DMS114 treated with DMSO at 0.1 percent for 48 hours (cell line): ENCODE measurements around the gene PDE4B.
A peak's percentile ranks its signal among the peaks of the same experiment; 100 is the strongest.

Experiments used
- DNase-seq: peaks from one replicate; lab custom pipeline; 2025; ENCODE audit not compliant: unreplicated experiment; lab: John Stamatoyannopoulos, UW

Gene PDE4B

DNA sequence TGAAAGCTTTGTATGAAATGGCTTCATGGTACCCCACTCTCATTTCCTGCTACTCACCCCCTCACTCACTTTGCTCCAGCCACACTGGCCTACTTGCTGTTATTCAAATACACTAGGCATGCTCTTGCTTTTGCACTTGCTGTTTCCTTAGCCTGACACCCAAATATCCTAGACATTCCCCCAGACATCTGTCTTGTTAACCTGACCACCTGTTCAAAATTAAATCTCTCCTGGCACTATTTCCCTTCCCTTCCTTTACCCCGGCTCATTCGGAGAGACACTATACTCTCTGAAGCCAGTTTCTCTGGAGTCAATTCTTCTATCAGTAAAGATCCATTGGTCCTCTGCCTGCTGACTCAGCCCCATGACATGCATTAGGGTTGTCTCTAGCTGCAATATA lies 435.3 kb downstream of the PDE4B start:
- no peak for DNase-seq

DNA sequence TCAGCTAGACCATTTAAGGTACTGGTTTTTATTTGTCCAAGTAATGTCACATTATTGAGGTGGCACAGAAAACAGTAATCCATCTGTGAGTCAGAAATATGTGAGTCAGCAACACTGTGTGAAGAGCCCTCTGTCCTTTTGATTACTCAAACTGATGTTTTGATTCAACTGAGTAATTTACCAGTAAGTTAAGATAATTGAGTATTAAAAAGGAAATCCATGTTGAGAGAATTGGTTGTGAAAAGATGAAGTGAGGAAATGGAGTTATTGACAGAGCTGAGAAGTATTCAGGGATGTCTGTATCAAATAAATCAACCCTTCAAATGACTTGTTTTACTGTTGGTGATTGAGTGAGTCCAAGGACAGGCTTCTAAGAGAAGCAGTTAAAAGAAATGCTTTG lies 438.5 kb downstream of the PDE4B start:
- DNase-seq, result no peak

DNA sequence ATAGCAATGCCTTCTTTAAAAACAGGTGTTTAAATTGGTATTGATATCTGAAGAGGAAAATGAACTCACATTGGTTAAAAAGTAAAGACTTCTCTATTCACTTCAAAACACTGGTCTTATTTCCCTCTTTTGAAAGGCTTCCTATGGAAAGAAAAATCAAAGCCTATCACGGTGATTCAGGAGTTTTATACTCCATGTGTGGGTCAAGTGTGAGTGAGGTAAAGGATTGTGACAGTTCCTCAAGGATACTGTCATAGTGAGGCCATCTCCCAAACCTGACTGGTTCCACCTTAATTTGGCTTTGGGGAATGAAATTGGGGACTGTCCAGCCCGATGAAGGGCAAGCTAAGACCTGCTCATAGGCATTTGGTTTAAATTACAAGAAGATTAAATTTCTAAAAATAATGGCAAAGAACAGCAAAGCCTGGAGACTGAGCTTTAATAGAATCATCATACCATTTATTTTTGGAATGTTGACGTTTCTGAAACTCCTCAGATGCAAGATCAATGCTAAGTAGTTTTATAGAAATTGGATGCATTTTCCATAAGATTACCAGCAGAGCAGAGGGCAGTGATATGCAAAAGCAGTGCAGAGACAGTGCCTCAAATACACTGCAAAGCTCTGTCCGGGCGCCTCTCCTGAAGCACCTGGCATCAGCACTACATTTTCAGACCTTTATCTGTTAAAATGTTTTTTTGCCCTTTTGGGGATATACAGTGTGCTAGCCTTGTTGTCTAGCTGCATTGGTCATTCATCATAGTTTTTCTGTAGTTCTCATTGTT lies 439.2 kb downstream of the PDE4B start:
- DNase-seq, result no peak

DNA sequence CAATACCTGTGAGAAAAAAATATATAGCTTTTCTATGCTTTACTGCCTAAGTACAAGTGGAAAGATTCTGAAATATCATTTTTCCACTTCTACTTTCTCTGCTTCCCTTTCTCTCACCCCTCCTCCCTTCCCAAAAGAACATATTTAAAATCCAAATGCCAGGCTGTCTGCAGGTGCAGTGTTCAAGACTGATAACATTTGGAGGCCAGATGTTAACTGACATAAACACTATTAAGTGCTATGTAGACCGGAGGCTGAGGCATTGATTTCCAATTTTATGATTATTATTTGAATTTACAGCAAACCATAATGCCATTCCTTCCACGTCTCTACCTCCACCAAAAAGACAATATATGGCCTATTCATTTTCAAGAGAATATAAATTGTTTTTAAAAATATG lies 444.3 kb downstream of the PDE4B start:
- DNase-seq, result no peak

DNA sequence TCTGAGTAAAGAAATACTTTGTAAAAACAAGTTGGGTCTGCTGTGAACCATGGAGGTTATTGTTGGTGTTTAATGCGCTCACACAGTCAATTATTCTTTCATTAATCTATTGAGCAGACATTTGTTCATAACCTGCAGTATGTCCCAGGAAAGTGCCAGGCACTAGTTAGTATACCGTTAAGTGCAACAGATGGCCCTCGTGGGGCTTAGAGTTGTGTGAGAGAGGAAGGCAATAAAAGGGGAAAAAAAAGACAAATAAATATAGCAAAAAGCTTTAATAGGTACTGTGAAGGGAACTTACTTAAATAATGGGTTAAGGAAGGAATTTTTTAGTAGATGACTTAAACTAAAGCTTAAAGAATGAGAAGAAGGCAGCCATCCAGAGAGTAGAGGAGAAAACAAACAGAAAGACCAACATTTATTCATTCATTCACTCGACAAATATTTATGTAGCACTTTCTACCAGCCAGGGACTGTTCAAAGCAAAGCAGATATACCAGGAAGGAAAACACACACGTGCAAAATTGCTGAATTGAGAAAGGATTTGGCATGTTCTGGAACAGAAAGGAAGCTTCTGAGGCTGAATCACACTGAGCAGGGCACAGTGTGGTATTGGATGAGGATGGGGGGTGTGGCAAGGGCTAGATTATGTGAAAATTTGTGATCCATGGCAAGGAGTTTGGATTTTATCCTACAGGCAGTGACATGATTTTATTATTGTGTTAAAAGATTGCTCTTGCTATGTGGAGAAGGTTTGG lies 445.2 kb downstream of the PDE4B start:
- DNase-seq, result no peak

DNA sequence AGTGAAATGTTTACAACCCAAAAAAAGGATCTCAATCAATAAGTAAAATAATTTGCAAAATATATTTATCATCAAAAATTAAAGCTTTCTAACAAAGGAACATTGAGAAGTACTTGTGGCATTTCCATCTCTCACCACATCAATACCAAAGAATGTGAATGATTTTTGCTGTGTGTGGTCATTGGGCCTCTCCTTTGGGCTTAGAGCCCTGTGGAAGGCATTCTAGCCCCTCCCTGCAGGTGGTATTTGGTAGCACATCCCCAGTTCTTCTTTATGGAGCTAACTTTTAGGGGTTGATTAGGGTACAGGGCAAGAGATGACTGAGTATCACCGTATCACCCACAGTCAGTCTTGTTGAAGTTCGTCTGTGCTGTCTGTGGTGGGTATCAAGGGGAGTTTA lies 447.1 kb downstream of the PDE4B start:
- no peak for DNase-seq

DNA sequence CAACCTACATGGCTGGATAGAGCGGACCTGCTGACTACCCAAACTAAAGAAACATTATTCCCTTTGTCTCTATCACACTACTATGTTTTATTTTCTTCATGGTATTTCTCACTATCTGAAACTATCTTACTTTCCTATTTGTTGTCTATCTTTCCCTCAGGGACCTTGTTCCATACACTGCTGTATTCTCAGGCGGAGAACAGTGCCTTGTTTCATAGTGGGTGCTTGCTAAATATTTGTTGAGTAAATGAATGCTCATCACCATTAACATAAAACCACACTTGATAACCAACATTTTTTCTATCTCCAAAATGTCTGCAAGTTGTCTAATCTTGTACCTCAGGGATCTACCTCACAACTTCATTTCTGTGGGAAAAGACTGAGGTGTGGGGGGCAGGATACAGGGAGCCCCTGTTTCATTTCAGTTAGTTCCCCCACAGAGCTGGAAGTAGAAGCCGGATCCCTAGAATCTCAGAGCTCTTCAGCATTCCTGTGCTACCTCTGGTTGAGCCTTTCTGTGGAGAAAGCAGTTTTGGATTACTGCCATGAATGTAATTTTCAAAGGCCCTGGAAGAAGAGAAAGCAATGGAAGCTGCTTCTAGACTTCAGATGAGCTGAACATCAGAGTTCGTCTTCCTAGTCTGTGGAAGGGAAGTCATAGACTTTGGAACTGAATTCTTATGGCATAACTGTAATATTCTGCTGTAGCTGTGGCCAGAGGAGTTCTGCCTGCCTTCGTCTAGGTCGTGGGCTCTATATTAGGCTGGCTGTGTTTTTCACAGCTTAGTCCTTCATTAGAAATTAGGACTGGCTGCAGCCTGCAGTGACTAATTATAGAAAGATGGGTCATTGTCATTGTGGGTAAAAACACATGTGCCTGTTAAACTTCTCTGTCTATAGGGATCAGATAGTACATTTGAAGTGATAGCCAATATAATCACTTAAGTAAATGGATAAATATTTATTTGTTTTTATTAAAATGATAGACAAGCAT lies 448.1 kb downstream of the PDE4B start:
- no peak for DNase-seq

DNA sequence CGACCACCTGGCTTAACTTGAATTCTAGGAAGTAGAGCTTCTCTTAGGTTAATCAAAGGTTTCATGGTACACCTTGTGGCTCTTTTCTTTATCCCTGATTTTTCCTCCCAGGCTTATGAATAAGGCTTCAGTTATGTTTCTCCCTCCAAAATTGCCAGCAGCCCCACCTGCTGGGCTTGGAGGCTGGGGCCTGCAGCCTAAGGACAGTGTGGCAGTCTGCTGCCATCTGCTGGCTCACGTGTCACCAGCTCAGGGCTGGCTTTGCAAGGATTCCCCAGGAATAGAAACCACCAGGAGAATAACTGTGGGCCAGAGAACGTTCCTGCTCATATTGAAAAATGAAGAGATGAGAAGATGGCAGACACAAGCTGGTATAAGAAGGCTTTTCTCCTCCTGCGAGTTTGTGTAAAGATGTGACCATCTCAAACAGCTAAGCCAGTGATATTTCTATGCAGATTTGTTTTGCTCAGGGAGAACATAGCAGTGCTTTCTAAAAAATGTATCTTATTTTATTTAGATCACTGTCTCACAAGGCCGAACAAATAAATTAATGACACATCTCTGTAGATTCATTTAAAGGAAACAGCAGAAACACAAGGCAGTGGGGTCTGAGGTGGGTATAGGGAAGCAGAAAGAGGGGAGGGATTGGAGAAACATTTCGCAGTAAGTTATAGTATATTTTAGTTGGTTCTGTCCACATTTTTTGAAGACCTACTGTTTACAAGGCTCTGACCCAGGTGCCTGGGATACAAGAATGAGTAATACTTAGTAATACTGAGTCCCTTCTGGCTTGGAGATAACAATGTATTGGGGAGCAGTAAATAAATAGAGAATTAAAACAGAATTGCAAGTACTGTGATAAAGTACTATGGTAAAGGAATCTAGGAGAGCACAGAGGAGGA lies 450.2 kb downstream of the PDE4B start:
- DNase-seq, result peak; percentile 76

DNA sequence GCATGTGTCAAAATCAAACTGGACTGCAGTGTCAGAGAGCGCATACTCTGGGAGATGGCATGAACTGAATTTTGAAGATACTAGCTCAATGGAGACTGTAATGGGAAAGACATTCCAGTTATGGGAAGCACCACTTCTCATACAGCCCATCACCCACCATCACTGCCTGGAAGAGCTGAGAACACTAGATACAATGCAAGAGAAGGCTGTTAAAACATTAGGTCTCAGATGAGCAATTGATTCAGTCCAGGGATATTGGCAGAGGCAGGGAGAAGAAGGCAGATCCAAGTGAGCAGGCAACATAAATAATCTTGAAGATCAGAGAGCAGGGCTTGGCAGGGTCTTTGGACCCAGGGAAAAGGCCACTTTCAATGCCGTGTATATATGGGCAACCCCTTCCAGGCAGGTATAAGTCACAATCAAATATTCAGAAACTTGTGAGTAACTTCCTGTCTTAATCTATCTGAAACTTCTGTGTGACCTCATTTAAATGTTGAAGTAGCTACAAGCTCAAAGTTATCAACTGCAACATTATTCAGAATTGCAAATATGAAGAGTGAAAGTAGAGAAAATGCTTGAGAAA lies 450.9 kb downstream of the PDE4B start:
- no peak for DNase-seq

DNA sequence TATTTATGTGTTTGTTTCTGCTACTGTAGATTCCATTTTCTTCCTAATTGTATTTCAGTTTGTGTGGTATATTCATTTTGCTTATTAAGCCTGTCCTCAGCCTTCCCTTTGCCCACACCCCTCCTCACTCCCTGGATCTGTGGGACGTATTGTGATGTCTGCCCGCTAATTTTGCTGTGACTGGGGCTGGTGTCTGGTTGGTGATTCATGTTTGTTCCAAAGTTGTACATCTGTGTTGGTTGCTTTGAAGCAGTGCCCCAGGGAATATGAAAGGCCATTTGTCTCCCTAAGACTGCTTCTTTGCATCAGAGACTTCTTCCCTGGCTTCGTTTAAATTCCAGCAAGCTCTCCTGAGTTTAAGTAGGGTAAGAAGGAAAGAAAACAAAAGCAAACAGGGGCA lies 451.7 kb downstream of the PDE4B start:
- no peak for DNase-seq

DNA sequence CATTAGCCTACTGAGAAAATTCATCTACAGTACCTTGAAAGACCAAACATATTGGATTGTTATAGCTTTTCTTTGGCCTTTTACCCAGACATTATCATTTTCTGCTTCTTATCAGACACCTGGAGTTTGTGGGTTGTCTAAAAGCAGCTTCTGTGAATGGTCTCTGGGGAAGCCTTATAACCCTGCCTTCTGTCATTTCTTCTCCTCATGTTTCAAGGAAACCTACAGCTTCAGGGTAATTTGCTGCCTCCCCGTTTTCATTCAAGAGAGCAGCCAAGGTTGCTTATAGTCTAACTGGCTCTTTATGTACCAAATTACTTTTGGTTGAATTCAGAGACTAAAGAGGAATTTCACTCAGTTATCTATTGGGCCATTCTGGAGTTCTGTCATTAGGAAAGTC lies 453.0 kb downstream of the PDE4B start:
- DNase-seq, result no peak

DNA sequence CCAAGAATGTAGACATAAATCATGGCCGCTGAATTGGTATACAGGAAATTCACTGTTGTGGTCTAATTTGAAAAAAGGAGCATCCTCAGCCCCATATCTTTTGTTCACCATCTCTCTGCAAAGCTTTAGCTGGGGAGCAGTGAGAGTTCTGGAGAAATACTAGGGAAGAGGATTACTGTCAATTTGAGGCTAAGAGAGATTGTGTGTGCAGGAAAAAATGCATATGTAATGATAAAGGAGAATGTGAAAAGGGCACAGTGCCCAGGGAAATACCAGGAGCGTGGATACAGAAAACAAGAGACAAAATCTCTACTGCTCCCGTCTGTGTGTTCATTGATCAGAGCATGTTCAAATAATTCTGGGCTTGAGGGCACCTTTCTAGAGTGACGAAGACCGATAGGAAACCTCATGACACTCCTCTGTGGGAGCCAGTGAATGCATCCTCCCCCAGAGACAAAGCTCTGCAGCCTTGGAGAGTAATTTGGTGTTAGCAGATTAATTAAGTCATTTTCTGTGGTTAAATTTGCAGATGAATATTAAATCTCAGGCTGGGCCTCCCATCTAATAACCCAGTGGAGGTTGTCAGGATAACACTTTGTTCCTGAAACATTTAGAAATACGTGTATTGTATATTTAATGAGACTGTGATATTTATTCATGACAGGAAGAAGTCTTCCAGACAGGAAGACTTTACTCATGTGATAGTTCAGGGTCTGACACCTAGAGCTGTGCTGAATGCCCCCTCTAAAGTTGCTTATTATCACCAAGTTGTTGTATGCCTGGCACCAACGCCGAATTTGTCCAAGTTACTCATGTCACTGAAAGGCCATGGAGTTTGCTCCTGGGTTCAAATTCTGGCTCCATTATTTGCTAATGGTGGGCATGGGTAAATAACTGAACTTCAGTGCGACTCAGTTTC lies 453.9 kb downstream of the PDE4B start:
- DNase-seq, result no peak

DNA sequence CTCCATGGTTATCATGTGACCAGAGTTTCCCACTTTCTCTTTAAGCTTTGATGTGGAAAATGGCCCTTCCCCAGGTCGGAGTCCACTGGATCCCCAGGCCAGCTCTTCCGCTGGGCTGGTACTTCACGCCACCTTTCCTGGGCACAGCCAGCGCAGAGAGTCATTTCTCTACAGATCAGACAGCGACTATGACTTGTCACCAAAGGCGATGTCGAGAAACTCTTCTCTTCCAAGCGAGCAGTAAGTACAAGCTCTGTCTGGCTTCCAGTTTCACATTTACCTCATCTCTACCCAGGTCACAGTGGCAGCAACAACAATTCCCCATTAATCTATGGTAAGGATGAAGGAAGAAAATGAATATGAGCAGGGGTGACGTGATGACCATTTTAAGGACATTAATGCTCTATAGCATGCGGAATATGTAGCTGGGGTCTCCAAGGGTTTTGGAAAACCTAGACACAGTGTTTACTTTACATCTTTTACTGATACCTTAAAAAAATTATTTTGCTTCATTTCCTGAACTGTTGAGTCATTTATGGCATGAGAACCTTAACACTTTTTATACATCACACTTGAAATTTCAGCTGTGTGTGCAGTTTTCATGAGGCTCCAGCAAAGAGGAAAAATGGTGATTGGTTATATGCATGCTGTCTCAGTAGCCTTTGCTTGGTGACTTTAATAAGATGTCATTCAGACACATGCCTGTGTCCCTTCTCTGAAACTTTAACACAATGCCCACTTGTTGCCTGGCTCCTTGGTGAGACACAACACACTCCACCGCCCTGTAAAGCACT lies 454.9 kb downstream of the PDE4B start:
- DNase-seq, result no peak

DNA sequence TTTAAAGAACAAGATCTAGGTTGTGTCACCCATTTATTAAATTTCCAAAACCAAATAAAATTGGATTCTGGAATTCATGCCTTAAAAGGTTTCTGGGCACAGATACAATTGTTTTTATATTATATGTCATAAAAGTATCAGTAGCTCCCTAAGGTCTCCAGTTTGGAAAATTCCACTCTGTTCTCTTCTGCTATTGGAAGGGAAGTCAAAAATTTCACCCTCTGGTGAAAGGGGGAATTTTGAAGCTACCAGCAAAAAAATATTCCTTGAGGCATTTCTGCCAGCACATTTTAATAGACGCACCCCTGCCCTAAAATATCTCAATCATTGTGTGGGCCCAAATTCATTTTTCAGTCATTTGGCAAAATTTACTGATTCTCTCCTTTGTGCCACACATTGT lies 455.6 kb downstream of the PDE4B start:
- DNase-seq, result no peak

DNA sequence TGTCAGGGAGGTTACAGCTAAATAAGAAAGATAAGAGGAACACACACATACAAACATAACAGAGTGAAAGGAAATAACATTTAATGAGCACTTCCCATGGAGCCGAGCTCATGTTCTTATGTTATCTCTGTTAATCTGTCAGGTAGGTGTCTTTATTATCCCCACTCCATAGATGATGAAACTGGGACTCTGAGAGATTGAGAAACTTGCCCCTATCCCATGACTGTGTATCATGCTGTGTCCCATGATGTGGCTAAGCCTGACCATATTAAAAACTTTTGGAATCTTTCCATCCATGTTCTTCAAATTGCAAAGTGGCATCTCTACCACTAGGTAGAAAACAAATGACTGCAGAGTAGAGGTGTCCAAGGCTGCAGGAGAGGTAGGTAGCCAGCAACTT lies 456.1 kb downstream of the PDE4B start:
- no peak for DNase-seq

DNA sequence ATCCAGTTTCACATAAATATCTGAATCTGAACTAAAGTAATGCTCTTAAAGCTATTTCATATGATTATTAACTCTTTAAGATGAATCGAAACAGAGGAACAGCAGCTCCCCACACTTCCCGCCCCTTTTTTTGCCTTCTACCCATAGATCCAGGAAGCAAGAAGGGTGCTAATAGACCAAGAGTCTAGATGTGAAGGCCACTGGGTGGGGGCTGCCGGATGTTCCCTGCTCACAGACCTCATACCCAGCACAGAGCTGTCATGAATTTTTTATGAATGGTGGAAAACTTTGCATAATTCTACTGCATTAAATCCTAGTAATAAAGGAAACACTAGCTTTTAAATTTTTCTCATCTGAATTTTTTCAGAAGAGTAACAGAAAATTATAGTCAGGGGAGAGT lies 457.4 kb downstream of the PDE4B start:
- DNase-seq, result no peak

DNA sequence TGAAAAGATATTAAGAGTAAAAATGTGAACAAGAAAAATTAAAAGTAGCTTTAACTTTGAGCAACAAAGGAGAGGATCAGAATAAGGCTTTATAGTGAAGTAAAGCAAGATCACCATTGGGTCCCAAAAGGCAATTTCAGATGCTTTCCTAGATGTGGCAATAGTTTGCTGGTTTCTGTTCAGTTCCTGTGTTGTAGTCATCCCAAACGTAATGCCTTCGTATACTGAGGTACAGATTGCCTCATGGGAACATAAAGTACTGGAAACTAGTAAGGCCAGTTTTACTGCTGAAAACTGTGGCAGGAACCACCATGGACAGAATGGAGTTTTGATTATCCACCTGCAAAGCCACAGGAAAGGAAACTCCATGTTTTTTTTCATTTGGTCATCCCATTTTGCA lies 457.8 kb downstream of the PDE4B start:
- no peak for DNase-seq

DNA sequence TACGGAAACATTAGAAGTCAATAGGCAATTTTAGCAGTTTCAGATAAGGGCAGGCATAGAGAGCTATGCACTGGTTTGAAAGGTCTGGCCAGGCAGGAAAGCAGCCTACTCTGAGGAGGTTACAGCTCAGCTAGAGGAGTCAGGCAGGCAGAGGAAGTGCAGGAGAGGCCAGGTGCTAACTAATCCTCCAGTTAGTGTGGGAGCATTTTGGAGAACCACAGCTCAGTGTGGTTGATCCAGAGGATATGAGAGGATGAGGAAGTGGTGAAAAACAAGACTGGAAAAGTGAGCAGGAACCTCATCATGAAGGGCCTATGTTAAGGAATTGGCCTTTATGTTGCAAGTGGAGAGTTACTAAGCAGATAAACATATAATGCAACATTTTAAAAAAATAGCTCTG lies 458.9 kb downstream of the PDE4B start:
- no peak for DNase-seq
